Measurements from ENCODE around the gene COL4A1.

Gene COL4A1

GRCh38 chr13:110294146-110294545, 12.8 kb downstream of the COL4A1 start:
- Histone ChIP-seq H3K27me3 (ENCODE audit: insufficient read depth, poor library complexity, severe bottlenecking) (peaks cover 28% of the 10 kb centered on the region), H3K4me3 (replicated peaks; ENCODE audit: insufficient read depth, low read length) (no peak overlapping the region), H3K27ac (replicated peaks) (no peak overlapping the region)
- no peak for DNase-seq (ENCODE audit: low read depth in 1 of 2, low spot score in 1 of 2)
- no peak for TF ChIP-seq GABPA (IDR thresholded peaks at IDR 0.05; ENCODE audit: low read depth)
- TF ChIP-seq POLR2AphosphoS5 (IDR thresholded peaks at IDR 0.05; ENCODE audit: low read depth): no peak
- no peak for TF ChIP-seq CTCF (IDR thresholded peaks at IDR 0.05; ENCODE audit: insufficient read depth, low read length)
- TF ChIP-seq SPI1 (IDR thresholded peaks at IDR 0.05; ENCODE audit: borderline replicate concordance, low read depth): no peak
- TF ChIP-seq REST (IDR thresholded peaks at IDR 0.05; ENCODE audit: insufficient replicate concordance, low read depth): no peak

GRCh38 chr13:110293649-110294048, 13.3 kb downstream of the COL4A1 start:
- Histone ChIP-seq H3K27me3 (ENCODE audit: insufficient read depth, poor library complexity, severe bottlenecking) (peaks cover 23% of the 10 kb centered on the region), H3K4me3 (replicated peaks; ENCODE audit: insufficient read depth, low read length) (no peak overlapping the region), H3K27ac (replicated peaks) (no peak overlapping the region)
- DNase-seq (ENCODE audit: low read depth in 1 of 2, low spot score in 1 of 2): no peak
- TF ChIP-seq SPI1 (IDR thresholded peaks at IDR 0.05; ENCODE audit: borderline replicate concordance, low read depth) (no peak), GABPA (IDR thresholded peaks at IDR 0.05; ENCODE audit: low read depth) (no peak), POLR2AphosphoS5 (IDR thresholded peaks at IDR 0.05; ENCODE audit: low read depth) (no peak), REST (IDR thresholded peaks at IDR 0.05; ENCODE audit: insufficient replicate concordance, low read depth) (no peak), CTCF (IDR thresholded peaks at IDR 0.05; ENCODE audit: insufficient read depth, low read length) (no peak)

GRCh38 chr13:110293037-110293436, 13.9 kb downstream of the COL4A1 start:
- H3K27me3 ChIP-seq (ENCODE audit: insufficient read depth, poor library complexity, severe bottlenecking): peaks cover 20% of the 10 kb centered on the region
- TF ChIP-seq GABPA (IDR thresholded peaks at IDR 0.05; ENCODE audit: low read depth) (no peak), POLR2AphosphoS5 (IDR thresholded peaks at IDR 0.05; ENCODE audit: low read depth) (no peak), CTCF (IDR thresholded peaks at IDR 0.05; ENCODE audit: insufficient read depth, low read length) (no peak), SPI1 (IDR thresholded peaks at IDR 0.05; ENCODE audit: borderline replicate concordance, low read depth) (no peak), REST (IDR thresholded peaks at IDR 0.05; ENCODE audit: insufficient replicate concordance, low read depth) (no peak)
- no peak overlapping the region for H3K4me3 ChIP-seq (replicated peaks; ENCODE audit: insufficient read depth, low read length)
- no peak for DNase-seq (ENCODE audit: low read depth in 1 of 2, low spot score in 1 of 2)
- H3K27ac ChIP-seq (replicated peaks): no peak overlapping the region
